ENCODE data around the gene PTPRK.

DNA sequence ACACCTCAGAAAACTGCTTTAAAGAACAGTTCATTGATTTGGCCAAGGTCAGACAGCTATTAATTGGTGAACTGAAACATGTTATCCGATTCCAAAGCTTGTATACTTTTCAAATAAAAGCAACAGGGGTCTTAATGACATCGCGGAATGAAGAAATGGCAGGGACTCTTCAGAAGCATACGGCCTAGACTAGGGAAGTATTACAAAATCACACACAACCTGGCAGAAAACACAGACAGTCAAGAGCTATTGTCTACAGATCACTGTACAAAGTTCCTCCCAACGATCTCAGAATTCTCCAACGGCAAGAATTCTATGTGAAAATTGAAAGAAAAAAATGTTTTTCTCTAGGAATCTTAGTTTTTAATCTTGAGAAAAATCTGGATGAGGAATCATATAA lies 105.5 kb downstream of the PTPRK start:
- TF ChIP-seq, protein P1, sequence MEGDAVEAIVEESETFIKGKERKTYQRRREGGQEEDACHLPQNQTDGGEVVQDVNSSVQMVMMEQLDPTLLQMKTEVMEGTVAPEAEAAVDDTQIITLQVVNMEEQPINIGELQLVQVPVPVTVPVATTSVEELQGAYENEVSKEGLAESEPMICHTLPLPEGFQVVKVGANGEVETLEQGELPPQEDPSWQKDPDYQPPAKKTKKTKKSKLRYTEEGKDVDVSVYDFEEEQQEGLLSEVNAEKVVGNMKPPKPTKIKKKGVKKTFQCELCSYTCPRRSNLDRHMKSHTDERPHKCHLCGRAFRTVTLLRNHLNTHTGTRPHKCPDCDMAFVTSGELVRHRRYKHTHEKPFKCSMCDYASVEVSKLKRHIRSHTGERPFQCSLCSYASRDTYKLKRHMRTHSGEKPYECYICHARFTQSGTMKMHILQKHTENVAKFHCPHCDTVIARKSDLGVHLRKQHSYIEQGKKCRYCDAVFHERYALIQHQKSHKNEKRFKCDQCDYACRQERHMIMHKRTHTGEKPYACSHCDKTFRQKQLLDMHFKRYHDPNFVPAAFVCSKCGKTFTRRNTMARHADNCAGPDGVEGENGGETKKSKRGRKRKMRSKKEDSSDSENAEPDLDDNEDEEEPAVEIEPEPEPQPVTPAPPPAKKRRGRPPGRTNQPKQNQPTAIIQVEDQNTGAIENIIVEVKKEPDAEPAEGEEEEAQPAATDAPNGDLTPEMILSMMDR (optimal IDR thresholded peaks at IDR 0.05 in 1 of 3, IDR thresholded peaks at IDR 0.05 in 1 of 3, conservative IDR thresholded peaks at IDR 0.05 in 1 of 3; ENCODE audit: extremely low read depth in 1 of 3, insufficient read depth in 2 of 3, low read length in 3 of 3): no peak
- TF ChIP-seq EZH2 (IDR thresholded peaks at IDR 0.05; ENCODE audit: low read length): no peak

All from keratinocyte (primary cell).